Activated naive CD4-positive, alpha-beta T cell treated with anti-CD3 and anti-CD28 coated beads, Interleukin-2, amount 50 U/mL, for 24 hours (primary cell): Measurements from ENCODE around the gene TPBGL.

ENCODE experiments used
- H3K27ac Mint-ChIP-seq: one replicate; pipeline ENCODE4 v1.8.0; 2021; ENCODE audit warnings: mild to moderate bottlenecking, mixed read lengths
- H3K27me3 Mint-ChIP-seq: one replicate; pipeline ENCODE4 v1.8.0; 2021; ENCODE audit warnings: mixed read lengths
- H3K36me3 Mint-ChIP-seq: one replicate; pipeline ENCODE4 v1.8.0; 2021; ENCODE audit warnings: mixed read lengths
- H3K4me1 Mint-ChIP-seq: one replicate; pipeline ENCODE4 v1.8.0; 2021; ENCODE audit warnings: mixed read lengths
- H3K4me3 Mint-ChIP-seq: one replicate; pipeline ENCODE4 v1.8.0; 2021; ENCODE audit warnings: mild to moderate bottlenecking, mixed read lengths
- H3K9me3 Mint-ChIP-seq: one replicate; pipeline ENCODE4 v1.8.0; 2021; ENCODE audit warnings: mixed read lengths

TPBGL gene

GRCh38 chr11:75203641-75204011, 36.9 kb upstream of the TPBGL start:
- Mint-ChIP-seq H3K4me3 (no peak overlapping the region), H3K27me3 (peaks cover 2% of the 10 kb centered on the region), H3K4me1 (no peaks in the 10 kb centered on the region), H3K27ac (no peak overlapping the region), H3K9me3 (no peaks in the 10 kb centered on the region), H3K36me3 (no peaks in the 10 kb centered on the region)

- Mint-ChIP-seq H3K36me3 (no peaks in the 10 kb centered on the region), H3K27ac (no peak overlapping the region), H3K4me3 (no peak overlapping the region), H3K27me3 (peaks cover 2% of the 10 kb centered on the region), H3K4me1 (no peaks in the 10 kb centered on the region), H3K9me3 (no peaks in the 10 kb centered on the region)
Observed at GRCh38 chr11:75204012-75204674, 36.4 kb upstream of the TPBGL start.

GRCh38 chr11:75204685-75205563, 35.6 kb upstream of the TPBGL start:
- Mint-ChIP-seq H3K4me3 (no peak overlapping the region), H3K36me3 (no peaks in the 10 kb centered on the region), H3K4me1 (no peaks in the 10 kb centered on the region), H3K27ac (no peak overlapping the region), H3K27me3 (peaks cover 2% of the 10 kb centered on the region), H3K9me3 (no peaks in the 10 kb centered on the region)

- Mint-ChIP-seq H3K27me3 (peaks cover 4% of the 10 kb centered on the region), H3K27ac (no peak overlapping the region), H3K4me1 (no peaks in the 10 kb centered on the region), H3K9me3 (no peaks in the 10 kb centered on the region), H3K4me3 (no peak overlapping the region), H3K36me3 (no peaks in the 10 kb centered on the region)
Observed at GRCh38 chr11:75205564-75206020, 35.0 kb upstream of the TPBGL start.

GRCh38 chr11:75208446-75208845, 32.1 kb upstream of the TPBGL start:
- no peaks in the 10 kb centered on the region for H3K36me3 Mint-ChIP-seq
- H3K27ac Mint-ChIP-seq, result no peak overlapping the region
- no peaks in the 10 kb centered on the region for H3K9me3 Mint-ChIP-seq
- no peaks in the 10 kb centered on the region for H3K4me1 Mint-ChIP-seq
- peaks cover 7% of the 10 kb centered on the region for H3K27me3 Mint-ChIP-seq
- H3K4me3 Mint-ChIP-seq, result no peak overlapping the region

- no peaks in the 10 kb centered on the region for H3K36me3 Mint-ChIP-seq
- peaks cover 15% of the 10 kb centered on the region for H3K27me3 Mint-ChIP-seq
- H3K27ac Mint-ChIP-seq, result no peak overlapping the region
- H3K9me3 Mint-ChIP-seq, result no peaks in the 10 kb centered on the region
- no peaks in the 10 kb centered on the region for H3K4me1 Mint-ChIP-seq
- no peak overlapping the region for H3K4me3 Mint-ChIP-seq
Observed at GRCh38 chr11:75212411-75212810, 28.2 kb upstream of the TPBGL start.

GRCh38 chr11:75214411-75214821, 26.2 kb upstream of the TPBGL start:
- Mint-ChIP-seq H3K4me1 (no peaks in the 10 kb centered on the region), H3K27me3 (peaks cover 20% of the 10 kb centered on the region), H3K9me3 (no peaks in the 10 kb centered on the region), H3K27ac (no peak overlapping the region), H3K36me3 (no peaks in the 10 kb centered on the region), H3K4me3 (no peak overlapping the region)

- Mint-ChIP-seq H3K9me3 (no peaks in the 10 kb centered on the region), H3K27me3 (peaks cover 20% of the 10 kb centered on the region), H3K36me3 (no peaks in the 10 kb centered on the region), H3K4me3 (no peak overlapping the region), H3K4me1 (no peaks in the 10 kb centered on the region), H3K27ac (no peak overlapping the region)
Observed at GRCh38 chr11:75214843-75215242, 25.7 kb upstream of the TPBGL start.

- H3K36me3 Mint-ChIP-seq, result no peaks in the 10 kb centered on the region
- peaks cover 9% of the 10 kb centered on the region for H3K27me3 Mint-ChIP-seq
- H3K27ac Mint-ChIP-seq, result no peak overlapping the region
- H3K9me3 Mint-ChIP-seq, result no peaks in the 10 kb centered on the region
- H3K4me1 Mint-ChIP-seq, result no peaks in the 10 kb centered on the region
- H3K4me3 Mint-ChIP-seq, result no peak overlapping the region
Observed at GRCh38 chr11:75219869-75220268, 20.7 kb upstream of the TPBGL start.

- Mint-ChIP-seq H3K27ac (no peak overlapping the region), H3K27me3 (no peaks in the 10 kb centered on the region), H3K4me3 (no peak overlapping the region), H3K4me1 (no peaks in the 10 kb centered on the region), H3K36me3 (no peaks in the 10 kb centered on the region), H3K9me3 (no peaks in the 10 kb centered on the region)
Observed at GRCh38 chr11:75223954-75224643, 16.5 kb upstream of the TPBGL start.

- Mint-ChIP-seq H3K4me3 (no peak overlapping the region), H3K27ac (no peak overlapping the region), H3K9me3 (no peaks in the 10 kb centered on the region), H3K27me3 (no peaks in the 10 kb centered on the region), H3K36me3 (no peaks in the 10 kb centered on the region), H3K4me1 (no peaks in the 10 kb centered on the region)
Observed at GRCh38 chr11:75225794-75226193, 14.8 kb upstream of the TPBGL start.

GRCh38 chr11:75229466-75229865, 11.1 kb upstream of the TPBGL start:
- Mint-ChIP-seq H3K36me3 (no peaks in the 10 kb centered on the region), H3K4me3 (no peak overlapping the region), H3K27ac (no peak overlapping the region), H3K27me3 (peaks cover 4% of the 10 kb centered on the region), H3K4me1 (no peaks in the 10 kb centered on the region), H3K9me3 (peaks cover 6% of the 10 kb centered on the region)

GRCh38 chr11:75230621-75231020, 10.0 kb upstream of the TPBGL start:
- Mint-ChIP-seq H3K4me3 (no peak overlapping the region), H3K9me3 (peaks cover 6% of the 10 kb centered on the region), H3K27ac (no peak overlapping the region), H3K36me3 (no peaks in the 10 kb centered on the region), H3K27me3 (peaks cover 4% of the 10 kb centered on the region), H3K4me1 (no peaks in the 10 kb centered on the region)

GRCh38 chr11:75233754-75234172, 6.8 kb upstream of the TPBGL start:
- H3K27ac Mint-ChIP-seq, result no peak overlapping the region
- H3K4me3 Mint-ChIP-seq, result no peak overlapping the region
- H3K9me3 Mint-ChIP-seq, result peaks cover 6% of the 10 kb centered on the region
- H3K4me1 Mint-ChIP-seq, result no peaks in the 10 kb centered on the region
- peaks cover 6% of the 10 kb centered on the region for H3K27me3 Mint-ChIP-seq
- H3K36me3 Mint-ChIP-seq, result no peaks in the 10 kb centered on the region

GRCh38 chr11:75236062-75236461, 4.5 kb upstream of the TPBGL start:
- peaks cover 6% of the 10 kb centered on the region for H3K9me3 Mint-ChIP-seq
- no peak overlapping the region for H3K27ac Mint-ChIP-seq
- H3K27me3 Mint-ChIP-seq, result peaks cover 12% of the 10 kb centered on the region
- H3K4me3 Mint-ChIP-seq, result no peak overlapping the region
- no peaks in the 10 kb centered on the region for H3K36me3 Mint-ChIP-seq
- H3K4me1 Mint-ChIP-seq, result peaks cover 3% of the 10 kb centered on the region

- no peaks in the 10 kb centered on the region for H3K36me3 Mint-ChIP-seq
- peaks cover 12% of the 10 kb centered on the region for H3K27me3 Mint-ChIP-seq
Observed at GRCh38 chr11:75237050-75237449, 3.5 kb upstream of the TPBGL start.

More at GRCh38 chr11:75237050-75237449, 3.5 kb upstream of the TPBGL start:
- Mint-ChIP-seq H3K4me3 (no peak overlapping the region), H3K4me1 (peaks cover 3% of the 10 kb centered on the region), H3K27ac (no peak overlapping the region), H3K9me3 (peaks cover 6% of the 10 kb centered on the region)
